HG03457 (cell line): Measurements from ENCODE around the gene BCL11B.

Experiments used
- ATAC-seq: cut with Tn5 transposase; IDR thresholded peaks from one replicate; pipeline ENCODE4 v1.9.1; 2021; ENCODE audit warnings: moderate number of reproducible peaks; ENCODE audit not compliant: unreplicated experiment

The BCL11B gene

DNA sequence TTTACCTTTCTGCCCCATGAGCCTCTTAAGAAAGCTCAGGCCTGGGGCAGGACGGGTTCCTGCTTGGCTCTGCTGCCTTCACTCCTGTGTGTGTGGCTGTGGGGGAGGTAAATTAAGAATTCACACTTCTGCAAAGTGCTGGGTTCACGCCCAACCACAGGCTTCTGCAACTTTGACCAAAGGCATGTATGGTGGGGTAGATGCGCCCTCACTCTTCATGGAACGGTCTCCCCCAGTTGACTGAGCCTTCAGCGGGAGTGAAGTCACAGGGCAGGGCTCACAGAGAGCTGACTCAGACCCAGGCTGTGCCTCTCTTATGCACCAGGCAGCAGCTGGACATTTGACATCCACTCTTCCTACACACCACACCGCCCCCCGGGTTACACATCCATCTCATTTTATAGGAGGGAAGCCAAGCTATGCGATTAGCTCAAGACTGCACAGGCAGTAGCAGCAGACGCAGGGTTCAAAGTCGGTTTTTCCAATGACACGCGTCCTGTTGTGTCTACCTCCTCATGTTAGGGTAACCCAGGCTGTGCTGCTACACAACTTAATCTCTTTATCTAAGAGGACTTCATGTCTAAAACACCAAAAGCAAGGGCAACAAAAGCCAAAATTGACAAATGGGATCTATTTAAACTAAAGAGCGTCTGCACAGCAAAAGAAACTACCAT lies 15.4 kb upstream of the BCL11B start:
- peak; percentile 85 for ATAC-seq

- ATAC-seq: peak; percentile 39
Observed at GRCh38 chr14:99286761-99287160, 14.8 kb upstream of the BCL11B start.

DNA sequence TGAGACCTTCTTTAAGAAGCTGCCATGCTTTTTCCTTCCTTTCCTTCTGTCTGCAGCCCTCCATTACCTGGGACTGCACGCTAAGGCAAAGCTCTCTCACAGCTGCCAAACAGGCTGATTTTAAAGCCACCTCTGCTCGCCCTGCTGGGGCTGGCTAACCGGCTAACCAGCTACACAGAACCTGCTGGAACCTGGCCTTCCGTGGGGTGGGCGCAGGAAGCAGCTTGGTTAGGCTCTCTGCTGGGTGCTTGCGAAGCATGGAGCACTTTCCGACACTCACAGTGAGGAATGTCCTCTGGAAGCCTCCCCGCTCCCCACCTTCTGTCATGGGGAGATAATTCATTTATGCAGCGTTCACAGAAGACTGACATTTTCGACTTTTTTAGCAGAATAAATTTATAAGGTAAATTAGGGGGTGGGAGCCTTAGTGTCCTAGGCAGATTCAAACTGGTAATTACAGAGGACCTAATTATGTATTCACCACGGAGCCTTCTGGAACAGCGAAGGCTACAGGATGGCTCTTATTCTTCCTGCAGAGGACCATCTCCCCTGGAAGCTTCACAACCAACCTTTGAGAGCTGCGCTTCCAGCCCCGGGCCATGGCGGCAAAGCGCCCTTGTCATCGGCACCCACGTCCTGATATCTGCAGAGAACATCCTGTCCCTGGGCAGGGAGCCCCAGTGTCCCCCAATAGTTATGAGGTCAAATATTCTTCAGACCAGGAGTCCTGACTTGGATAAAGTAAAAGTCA lies 12.4 kb upstream of the BCL11B start:
- ATAC-seq: no peak

DNA sequence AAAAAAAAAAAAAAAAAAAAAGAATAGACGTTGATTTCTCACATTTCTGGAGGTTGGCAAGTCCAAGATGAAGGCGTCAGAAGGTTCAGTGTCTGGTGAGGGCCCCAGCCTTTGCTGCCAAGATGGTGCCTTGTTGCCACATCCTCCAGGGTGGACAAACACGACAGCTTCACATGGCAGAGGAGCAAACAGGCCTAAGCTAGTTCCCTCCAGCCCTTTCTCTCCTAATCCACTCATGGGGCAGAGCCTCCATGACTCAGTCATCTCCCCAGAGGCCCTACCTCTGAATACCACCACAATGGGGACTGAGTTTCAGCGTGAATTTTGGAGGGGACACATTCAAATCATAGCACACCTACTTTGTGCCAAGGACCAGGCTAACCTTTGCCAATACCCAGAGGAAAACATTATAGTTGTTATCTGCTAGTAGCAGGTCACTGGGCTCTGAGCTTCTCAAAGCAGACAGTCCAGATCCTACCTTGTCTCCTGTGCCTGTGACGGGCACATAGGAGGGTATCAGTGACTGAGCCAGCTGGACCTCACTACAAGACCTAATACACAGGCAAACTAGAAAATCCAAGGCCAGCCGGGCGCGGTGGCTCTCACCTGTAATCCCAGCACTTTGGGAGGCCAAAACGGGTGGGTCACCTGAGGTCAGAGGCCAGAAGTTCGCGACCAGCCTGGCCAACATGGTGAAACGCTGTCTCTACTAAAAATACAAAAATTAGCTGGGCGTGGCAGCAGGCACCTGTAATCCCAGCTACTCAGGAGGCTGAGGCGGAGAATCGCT lies 10.5 kb upstream of the BCL11B start:
- ATAC-seq: no peak

DNA sequence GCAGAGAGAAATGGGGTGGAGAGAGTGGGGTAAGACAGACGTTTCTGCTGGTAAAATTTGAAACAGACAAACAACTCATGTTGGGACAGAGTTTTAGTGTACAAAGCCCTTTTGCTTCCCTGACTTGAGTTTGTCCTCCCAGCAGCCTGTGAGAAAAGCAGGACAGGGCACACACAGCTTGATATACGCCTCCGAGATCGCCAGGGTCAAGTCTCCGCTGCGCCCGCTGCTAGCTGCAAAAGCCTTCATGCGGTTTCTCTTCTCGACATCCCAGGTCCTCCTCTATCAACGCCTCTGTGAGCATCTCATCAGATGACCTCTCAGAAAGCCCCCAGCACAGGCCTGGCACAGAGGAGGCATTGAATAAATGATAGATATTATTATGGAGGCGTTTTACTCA lies 9.4 kb upstream of the BCL11B start:
- no peak for ATAC-seq

DNA sequence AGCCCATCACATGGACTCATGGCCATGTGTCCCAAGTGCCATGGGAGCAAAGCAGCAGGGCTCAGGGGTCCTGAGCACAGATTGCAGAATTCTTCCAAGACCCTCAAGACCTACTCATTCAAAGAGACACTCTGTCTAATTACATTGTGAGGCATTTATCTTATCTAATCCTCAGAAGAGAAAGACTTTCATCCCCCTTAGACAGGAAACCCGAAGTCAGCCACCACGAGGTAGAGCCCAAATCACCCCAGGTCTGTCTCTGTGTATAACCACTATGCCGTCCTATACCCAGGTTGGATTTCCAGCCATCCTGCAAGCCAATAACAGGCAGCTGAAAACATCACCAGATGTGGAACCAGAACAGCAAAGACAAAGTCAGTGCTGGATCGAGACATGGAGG lies 8.9 kb upstream of the BCL11B start:
- ATAC-seq: no peak

- ATAC-seq: no peak
Observed at GRCh38 chr14:99280066-99280731, 8.2 kb upstream of the BCL11B start.

DNA sequence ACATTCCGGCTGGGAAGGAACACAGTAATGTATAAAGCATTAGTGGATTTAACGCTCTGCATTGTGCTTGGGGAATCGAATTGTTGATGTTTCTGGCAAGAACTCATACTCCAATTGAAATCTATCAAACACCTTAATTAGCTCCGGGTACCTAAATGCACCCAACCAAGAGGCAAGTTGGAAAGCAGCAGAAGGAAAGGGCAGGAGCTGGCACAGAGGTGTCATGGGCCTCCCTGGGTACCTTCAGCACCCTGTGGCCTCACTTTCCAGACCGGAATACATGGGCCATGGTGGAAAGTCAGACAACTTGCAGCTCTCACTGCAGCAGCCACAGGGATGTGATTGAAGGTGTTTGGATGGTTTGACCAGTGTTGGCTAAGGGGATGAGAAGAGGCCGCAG lies 6.8 kb upstream of the BCL11B start:
- ATAC-seq: no peak

GRCh38 chr14:99277530-99277929 lies 5.5 kb upstream of the BCL11B start:
- ATAC-seq: no peak

DNA sequence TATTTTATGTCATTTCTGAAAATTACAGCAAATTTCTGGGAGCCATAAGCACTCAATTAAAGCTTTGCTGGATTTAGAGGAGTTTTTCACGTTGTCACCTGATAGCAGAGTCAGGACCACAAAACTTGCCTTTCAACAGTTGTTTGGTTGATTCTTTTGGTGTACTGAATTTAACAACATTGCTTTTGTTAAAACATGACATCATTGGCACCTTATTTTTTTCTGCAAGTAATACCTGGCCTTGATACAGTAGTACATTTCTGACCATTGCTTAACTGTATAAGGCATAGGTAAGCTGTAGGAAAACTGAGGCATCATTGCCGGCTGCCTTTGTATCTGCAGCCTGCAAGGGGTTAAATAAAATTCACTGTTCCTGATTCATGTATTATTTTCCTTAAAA lies 4.5 kb upstream of the BCL11B start:
- ATAC-seq: no peak

DNA sequence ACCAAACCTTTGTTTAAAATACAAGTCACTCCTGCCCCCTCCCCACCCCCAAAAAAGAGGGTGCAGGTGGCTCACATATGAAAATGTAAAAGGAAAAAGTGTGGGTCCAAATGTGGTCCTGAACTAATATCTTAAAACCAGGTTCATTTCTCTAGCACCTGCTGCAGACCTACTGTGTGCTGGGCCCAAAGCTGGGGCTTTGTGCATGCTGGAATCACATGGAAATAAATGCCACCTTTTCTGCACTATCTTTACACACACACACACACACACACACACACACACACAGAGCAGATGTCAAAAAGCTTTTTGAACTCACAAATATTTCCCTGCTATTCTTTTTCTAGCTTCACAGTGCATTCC lies 3.2 kb upstream of the BCL11B start:
- ATAC-seq: no peak

GRCh38 chr14:99274346-99275221 lies 2.6 kb upstream of the BCL11B start:
- ATAC-seq: no peak

DNA sequence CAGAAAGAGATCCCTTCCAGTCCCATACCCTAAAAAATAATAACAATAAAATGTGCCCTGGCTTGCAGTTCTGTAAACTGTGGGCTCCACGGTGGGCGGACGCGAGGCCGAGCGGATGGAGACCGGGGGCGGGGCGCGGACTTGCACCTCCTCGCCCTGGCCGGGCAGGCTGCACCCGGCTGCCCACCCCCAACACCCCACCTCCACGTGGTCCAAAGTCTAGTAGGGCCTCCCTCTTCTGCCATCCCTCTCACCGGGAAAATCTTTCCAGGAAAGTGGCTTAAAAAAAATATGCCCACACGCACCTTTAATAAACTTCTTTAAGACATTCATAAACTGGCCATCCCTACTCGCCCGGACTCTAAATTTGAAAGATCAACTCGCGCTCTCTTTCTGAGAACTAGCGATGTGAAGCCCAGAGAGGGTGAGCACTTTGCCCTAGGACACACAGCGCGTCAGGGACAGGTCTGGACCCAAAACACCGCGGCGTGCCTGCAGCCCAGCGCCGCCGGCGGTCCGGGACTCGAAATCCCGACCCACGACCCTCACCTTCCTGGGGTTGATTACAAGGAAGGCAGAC lies 1.9 kb upstream of the BCL11B start:
- ATAC-seq: no peak

DNA sequence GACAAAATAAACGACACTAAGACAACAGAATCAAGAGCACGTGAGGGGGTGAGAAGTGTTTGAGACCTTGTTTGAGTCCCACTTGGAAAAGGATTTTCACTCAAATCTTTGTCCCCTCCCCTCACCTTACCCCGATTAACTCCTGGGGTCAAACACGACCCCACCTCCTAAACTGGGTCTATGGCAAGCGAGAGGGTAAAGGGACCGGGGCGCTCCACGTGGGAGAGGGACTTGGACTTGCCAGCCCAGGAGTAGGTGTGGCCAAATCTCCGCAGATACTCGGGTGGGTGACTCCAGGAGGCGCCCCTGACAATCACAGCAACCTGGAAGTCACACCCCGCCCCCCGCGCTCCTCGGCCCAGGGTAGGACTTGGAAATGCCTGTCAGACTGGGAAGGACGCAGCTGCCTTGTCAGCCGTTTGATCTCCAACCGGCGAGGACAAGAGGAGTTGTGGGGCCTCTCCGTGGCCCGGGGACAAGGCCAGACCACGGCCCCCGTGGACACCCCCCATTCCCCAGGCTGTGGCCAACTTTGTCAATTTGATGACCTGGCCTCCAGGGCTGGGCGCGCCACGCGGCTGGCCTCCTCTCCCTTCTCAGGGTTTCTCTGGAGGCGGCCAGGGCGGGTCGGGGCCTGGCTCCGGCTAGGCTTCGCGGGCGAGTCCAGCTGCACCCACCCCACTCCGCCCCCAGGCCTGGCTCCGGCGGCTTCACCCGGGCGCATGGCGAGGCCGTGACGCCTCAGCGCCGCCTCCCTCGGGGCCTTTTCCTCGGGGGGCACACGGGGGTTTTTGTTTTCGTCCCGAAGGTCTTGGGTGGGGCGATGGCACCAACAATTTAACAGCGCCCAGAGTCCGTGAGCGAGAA lies 1.1 kb upstream of the BCL11B start:
- ATAC-seq: no peak

- ATAC-seq: no peak
Observed at GRCh38 chr14:99272632-99272898, 568 bp upstream of the BCL11B start.

DNA sequence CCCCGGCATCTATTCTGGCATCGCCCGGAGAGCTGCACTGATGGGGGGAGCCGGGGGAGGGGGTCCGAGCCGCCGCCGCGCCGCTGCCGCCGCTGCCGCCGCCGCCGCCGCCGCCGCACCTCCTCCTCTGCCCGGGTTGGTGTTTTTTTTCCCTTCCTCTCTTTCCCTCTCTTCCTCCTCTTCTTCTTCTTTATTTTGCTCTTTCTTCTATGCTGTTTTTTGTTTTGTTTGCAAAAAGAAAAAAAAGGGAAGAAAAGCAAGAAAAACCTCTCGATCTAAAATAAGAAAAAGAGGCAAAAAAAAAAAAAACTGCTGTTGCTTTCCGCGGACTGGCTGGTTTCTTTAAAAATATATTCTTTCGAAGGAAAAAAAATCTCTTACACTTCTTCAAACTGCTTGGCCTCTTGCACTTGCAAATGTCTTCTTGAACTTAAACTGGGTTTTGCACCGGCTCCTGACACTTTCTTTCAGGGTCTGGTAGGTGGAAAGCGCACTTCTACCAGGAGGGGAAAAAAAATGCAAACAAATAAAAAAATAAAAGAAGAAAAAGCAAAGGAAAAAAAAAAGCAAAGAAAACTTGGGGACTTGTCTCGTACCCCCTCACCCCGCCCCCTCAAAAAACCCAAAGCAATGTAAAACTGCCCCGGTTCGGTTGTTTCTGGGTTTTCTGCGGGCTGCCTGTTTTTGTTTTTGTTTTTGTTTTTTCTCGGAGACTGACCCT lies 616 bp downstream of the BCL11B start:
- no peak for ATAC-seq

DNA sequence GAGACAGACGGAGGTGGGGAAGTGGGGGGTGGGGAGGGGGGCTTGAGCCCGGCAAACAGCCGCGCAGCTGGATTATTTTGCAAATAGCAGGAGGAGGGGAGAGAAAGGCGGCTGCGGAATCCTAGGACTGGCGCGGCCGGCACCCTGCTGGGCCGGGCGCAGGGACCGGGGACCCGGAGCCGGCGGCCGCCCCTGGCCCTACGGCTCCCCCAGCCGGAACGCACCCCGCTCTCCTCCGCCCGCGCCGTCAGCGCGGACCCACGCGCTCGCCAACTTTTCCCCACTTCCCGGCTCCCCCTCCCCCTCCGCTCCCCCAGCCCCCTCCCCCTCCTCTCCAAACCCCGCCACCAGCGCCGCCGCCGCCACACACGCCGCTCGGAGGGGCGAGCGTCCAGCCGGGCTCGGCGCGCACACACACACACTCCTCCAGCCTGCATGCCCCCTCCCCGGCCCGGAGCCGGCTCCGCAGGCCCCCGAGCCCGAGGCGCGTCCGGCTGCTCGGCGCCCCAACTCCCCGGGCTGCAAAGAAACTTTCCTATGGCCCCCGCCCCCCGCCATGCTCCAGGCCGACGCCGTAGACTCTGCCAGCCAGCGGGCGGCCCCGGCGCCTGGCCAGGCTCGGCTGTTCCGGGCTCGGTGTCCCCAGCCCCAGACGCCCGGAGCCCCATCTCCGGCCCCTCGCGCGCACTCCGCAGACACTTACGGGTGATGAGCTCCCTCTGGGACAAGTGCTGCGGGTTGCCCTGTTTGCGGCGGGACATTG lies 1.4 kb downstream of the BCL11B start:
- no peak for ATAC-seq
